OCI-LY3 (cell line): ENCODE data around the gene TMEM114.

Experiments used
- H2AFZ ChIP-seq: fragments of 200-600, 300-600 bp; shearing (Covaris generic); 2 replicates; pipeline ENCODE4 v1.6.0; 2014; ENCODE audit warnings: antibody characterized with exemption, low read depth, low read length
- H3K27ac ChIP-seq: fragments of 200-600, 300-600 bp; sonication (generic); 2 replicates; pipeline ENCODE4 v1.5.1; 2014; ENCODE audit warnings: mild to moderate bottlenecking, low read length, moderate library complexity, mixed read lengths
- H3K27me3 ChIP-seq: fragments of 200-600, 300-600 bp; sonication (generic); 2 replicates; pipeline ENCODE4 v1.6.1; 2014; ENCODE audit warnings: low read depth, low read length, mixed read lengths
- H3K36me3 ChIP-seq: fragments of 200-600, 300-600 bp; sonication (generic); replicated peaks from 2 replicates; pipeline ENCODE3; 2014; ENCODE audit warnings: low read depth, low read length, mixed read lengths
- H3K4me1 ChIP-seq: fragments of 300-600, 200-600 bp; sonication (generic); 2 replicates; pipeline ENCODE4 v1.6.1; 2014; ENCODE audit warnings: low read length, mixed read lengths
- H3K4me2 ChIP-seq: fragments of 200-600, 300-600 bp; sonication (generic); 2 replicates; pipeline ENCODE4 v1.6.1; 2014; ENCODE audit warnings: low read length, mixed read lengths
- H3K4me3 ChIP-seq: fragments of 300-600, 200-600 bp; sonication (generic); 2 replicates; pipeline ENCODE4 v1.5.1; 2014; ENCODE audit warnings: antibody characterized with exemption, mild to moderate bottlenecking, low read length, moderate library complexity
- H3K79me2 ChIP-seq: fragments of 300-600, 200-600 bp; shearing (Covaris generic); 2 replicates; pipeline ENCODE4 v1.6.1; 2014; ENCODE audit warnings: mild to moderate bottlenecking, low read length, mixed read lengths
- H3K9ac ChIP-seq: fragments of 300-600, 200-600 bp; shearing (Covaris generic); 2 replicates; pipeline ENCODE4 v1.6.0; 2014; ENCODE audit warnings: mild to moderate bottlenecking, low read length, moderate library complexity
- H3K9me3 ChIP-seq: fragments of 200-600, 300-600 bp; shearing (Covaris generic); 2 replicates; pipeline ENCODE4 v1.6.1; 2014; ENCODE audit warnings: low read length, mixed read lengths; ENCODE audit not compliant: insufficient read depth
- H4K20me1 ChIP-seq: fragments of 200-600, 300-600 bp; sonication (generic); 2 replicates; pipeline ENCODE4 v1.6.1; 2016; ENCODE audit warnings: low read length, mixed read lengths; ENCODE audit not compliant: insufficient read depth
- CTCF ChIP-seq: fragments of 200-600, 300-600 bp; sonication (generic); IDR thresholded peaks from 2 replicates; pipeline ENCODE4 v1.5.1; 2014; ENCODE audit warnings: antibody characterized with exemption, low read length, low read depth
- EZH2phosphoT487 ChIP-seq: fragments of 200-600 bp; shearing (Covaris generic); IDR thresholded peaks from 2 replicates; pipeline ENCODE4 v1.6.1; 2018; ENCODE audit warnings: antibody characterized with exemption, mixed run types, low read depth

The TMEM114 gene

GRCh38 chr16:8627456-8627855 lies 37.1 kb upstream of the TMEM114 start:
- TF ChIP-seq EZH2phosphoT487, result no peak
- no peak for TF ChIP-seq CTCF
- Histone ChIP-seq H3K79me2 (peaks cover 27% of the 10 kb centered on the region), H3K9ac (no peak overlapping the region), H3K36me3 (peaks cover 50% of the 10 kb centered on the region), H3K4me2 (no peak overlapping the region), H2AFZ (no peak overlapping the region), H3K27ac (no peak overlapping the region), H3K9me3 (no peaks in the 10 kb centered on the region), H3K4me1 (peaks cover 6% of the 10 kb centered on the region), H4K20me1 (no peaks in the 10 kb centered on the region), H3K4me3 (no peak overlapping the region), H3K27me3 (no peaks in the 10 kb centered on the region)

GRCh38 chr16:8626946-8627345 lies 36.6 kb upstream of the TMEM114 start:
- TF ChIP-seq CTCF, result no peak
- TF ChIP-seq EZH2phosphoT487, result no peak
- Histone ChIP-seq H3K9me3 (no peaks in the 10 kb centered on the region), H4K20me1 (no peaks in the 10 kb centered on the region), H3K4me3 (no peak overlapping the region), H3K27ac (no peak overlapping the region), H3K27me3 (no peaks in the 10 kb centered on the region), H3K4me2 (no peak overlapping the region), H3K9ac (no peak overlapping the region), H3K36me3 (peaks cover 50% of the 10 kb centered on the region), H3K4me1 (peaks cover 6% of the 10 kb centered on the region), H2AFZ (no peak overlapping the region), H3K79me2 (peaks cover 32% of the 10 kb centered on the region)

GRCh38 chr16:8625491-8626087 lies 35.3 kb upstream of the TMEM114 start:
- Histone ChIP-seq H3K9me3 (no peaks in the 10 kb centered on the region), H3K27me3 (no peaks in the 10 kb centered on the region), H4K20me1 (no peaks in the 10 kb centered on the region), H2AFZ (no peak overlapping the region), H3K9ac (no peak overlapping the region), H3K36me3 (peaks cover 39% of the 10 kb centered on the region), H3K4me2 (no peak overlapping the region), H3K4me3 (no peak overlapping the region), H3K27ac (no peak overlapping the region), H3K4me1 (peaks cover 9% of the 10 kb centered on the region), H3K79me2 (peaks cover 36% of the 10 kb centered on the region)
- TF ChIP-seq CTCF (no peak), EZH2phosphoT487 (no peak)

- Histone ChIP-seq H3K36me3 (peaks cover 20% of the 10 kb centered on the region), H2AFZ (no peak overlapping the region), H4K20me1 (no peaks in the 10 kb centered on the region), H3K79me2 (peaks cover 36% of the 10 kb centered on the region), H3K9me3 (no peaks in the 10 kb centered on the region), H3K4me2 (no peak overlapping the region), H3K27ac (no peak overlapping the region), H3K4me1 (peaks cover 9% of the 10 kb centered on the region), H3K27me3 (peaks cover 7% of the 10 kb centered on the region; the same call in 1 of the 2 replicates), H3K4me3 (no peak overlapping the region), H3K9ac (no peak overlapping the region)
- no peak for TF ChIP-seq EZH2phosphoT487
Measured at GRCh38 chr16:8623634-8624033, 33.3 kb upstream of the TMEM114 start.
